Cerebellar cortex (tissue), 1 donor: ENCODE measurements around the gene AMOT.
A peak's percentile ranks its signal among the peaks of the same experiment; 100 is the strongest.

Source experiments
- DNase-seq: peaks from one replicate; pipeline ENCODE4 v3.0.0-alpha.2; 2015; ENCODE audit warnings: low spot score

Gene AMOT

DNA sequence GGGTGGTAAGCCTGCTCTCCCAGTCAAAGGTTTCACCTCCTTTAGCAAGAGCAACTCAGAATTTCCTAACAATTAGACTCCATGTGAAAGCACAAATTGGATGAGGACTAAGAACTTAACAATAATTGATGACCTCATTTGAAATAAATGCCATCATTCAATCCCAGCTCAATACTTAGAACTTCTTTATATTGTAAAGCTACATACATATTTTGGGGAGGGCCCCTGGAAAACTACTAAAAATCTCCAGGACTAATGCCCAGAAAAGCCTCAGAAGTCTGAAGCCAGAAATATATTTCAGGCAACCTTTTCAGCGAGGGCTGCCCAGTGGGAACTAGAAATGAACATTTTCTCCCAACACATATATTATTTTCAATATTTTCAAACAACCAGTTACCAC is 38.1 kb downstream of the AMOT start:
- DNase-seq, result no peak

DNA sequence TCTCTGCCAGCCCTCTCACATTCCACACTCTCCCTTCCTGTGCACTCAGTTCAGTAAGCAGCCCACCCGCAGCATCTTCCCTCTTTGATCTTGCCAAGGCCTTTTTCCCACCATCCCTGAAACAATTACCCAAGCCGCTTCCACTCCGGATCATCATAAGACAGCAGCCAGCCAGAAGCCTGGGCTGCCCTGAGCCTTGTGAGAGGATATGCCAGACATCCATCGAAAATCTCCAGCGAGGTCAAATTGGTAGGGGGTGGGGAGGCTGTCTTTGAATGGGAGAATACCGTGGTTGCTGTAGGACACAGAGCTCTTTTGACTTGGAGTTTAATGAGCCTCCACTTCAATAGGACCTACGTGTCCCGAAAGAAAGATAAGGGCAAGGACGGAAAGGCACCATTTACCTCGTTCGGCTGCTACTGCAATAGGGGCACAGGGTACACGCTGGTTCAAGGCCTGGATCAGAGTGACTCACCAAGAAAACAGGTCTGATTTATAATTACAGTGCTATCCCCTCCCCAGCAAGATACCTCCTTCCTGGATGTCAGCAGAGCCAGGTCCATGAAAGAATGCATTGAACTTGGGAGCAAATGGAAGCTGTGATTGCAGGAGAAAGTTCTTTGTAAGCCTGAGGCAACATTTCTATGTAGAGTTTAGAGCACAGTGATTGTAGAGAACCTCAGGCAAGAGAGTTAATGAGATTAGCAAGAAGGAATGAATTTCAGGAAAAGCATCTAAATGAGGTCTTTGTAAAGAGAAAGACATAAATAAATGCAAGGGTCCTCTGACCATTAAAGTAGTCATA is 39.5 kb downstream of the AMOT start:
- DNase-seq, result no peak

GRCh38 chrX:112799425-112799824 is 41.2 kb downstream of the AMOT start:
- DNase-seq, result no peak

DNA sequence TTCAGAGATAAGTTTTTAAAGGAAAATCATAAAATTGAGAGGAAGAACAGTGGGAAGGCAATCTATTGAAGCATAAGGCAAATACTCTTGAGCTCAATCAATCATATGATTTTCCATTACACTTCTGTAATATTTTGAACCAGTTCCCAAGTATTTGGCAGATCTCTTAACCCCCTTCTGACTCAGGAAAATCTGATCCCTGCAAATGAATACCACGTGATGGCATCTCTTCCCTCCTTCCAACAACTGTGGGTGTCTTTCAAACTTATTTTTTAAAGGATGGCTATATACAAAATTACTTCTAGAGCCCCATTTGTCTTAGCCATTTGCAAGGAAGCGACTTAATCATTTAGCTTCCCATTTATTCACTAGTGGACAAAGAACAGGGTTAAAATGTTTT is 41.9 kb downstream of the AMOT start:
- DNase-seq, result no peak

- no peak for DNase-seq
Measured at GRCh38 chrX:112789931-112790330, 50.7 kb downstream of the AMOT start.

GRCh38 chrX:112786076-112786475 is 54.6 kb downstream of the AMOT start:
- DNase-seq, result no peak

DNA sequence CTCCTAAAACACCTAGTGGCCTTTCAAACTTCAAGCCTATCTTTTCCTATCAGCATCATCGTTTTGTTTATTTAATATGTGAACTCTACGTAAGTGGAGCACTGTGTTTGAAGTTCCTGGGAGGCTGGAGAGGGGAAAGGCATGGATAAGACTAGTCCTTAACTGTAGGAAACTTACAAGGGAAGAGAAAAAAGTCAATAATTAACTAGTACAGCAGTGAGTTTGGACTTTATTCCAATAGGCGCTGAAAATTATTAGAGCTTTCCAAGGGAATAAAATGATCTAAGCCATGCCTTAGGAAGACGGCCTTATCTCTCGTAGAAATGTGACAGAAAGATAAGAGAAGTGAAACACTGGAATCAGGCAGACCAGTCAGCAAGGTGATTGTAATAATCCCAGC is 55.3 kb downstream of the AMOT start:
- no peak for DNase-seq

- peak; percentile 7 for DNase-seq
Measured at GRCh38 chrX:112784692-112785091, 55.9 kb downstream of the AMOT start.

DNA sequence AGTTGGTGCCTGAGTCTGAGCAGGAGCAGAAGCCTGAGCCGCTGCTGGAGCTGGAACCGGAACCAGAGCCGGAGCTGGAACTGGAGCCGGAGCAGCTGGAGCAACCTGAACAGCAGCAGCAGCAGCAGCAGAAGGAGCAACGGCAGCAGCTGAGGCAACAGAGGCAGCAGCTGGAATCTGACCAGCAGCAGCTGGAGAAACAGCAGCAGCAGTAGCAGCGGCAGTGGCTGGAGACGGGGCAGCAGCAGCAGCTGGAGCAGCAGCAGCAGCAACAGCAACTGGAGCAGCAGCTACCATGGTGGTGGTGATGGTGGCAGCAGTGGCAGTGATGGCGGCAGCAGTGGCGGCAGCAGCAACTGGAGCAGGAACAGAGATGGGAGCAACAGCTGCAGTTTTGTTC is 61.5 kb downstream of the AMOT start:
- no peak for DNase-seq

DNA sequence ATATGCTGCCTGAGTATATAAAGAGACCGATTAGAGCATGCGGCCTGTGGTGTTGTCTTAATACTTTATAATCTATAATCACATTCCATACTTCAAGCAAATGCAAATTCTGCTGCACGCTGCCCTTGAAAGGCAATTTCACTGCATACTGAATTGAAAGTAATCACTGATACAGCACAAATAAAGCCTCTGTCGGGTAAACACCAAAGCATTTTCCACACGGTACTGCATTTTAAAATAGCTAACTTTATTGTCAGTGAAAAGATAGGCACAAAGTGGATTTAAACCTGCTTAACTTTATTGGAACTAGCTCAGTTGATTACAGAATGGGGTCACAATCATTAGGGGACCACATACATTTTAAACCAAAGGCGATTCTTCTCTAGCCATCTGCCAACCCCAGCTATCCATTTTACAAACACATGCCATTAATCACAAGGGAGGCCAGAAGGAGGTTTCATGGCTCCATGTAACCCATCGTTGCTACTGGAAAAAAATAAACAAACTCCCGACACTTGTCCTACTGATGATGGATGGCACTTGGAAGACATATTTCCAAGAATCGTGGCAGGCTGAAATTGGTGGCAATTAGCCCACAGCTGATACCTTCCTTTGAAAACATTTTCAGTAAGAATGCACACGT is 65.9 kb downstream of the AMOT start:
- DNase-seq, result no peak

- DNase-seq, result no peak
Measured at GRCh38 chrX:112774142-112774541, 66.5 kb downstream of the AMOT start.

- no peak for DNase-seq
Measured at GRCh38 chrX:112769034-112769433, 71.6 kb downstream of the AMOT start.

DNA sequence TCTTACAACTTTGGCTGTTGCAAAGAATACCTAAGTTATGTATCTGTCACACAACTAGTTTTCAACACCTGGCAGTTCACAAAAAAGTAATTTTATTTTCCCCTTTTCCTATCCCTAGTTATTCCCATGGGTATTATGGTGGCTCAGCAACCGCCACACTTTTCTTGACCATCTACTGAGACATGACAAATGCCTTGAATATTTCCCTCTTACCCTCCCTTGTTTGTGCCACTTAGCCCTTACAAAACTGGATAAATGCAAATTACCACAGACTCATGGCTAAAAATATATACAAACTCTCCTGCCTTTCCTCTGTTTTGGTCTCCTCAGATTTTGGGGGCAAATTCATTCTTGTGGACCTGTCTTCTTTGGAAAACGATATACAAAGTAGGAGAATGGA is 72.1 kb downstream of the AMOT start:
- no peak for DNase-seq

DNA sequence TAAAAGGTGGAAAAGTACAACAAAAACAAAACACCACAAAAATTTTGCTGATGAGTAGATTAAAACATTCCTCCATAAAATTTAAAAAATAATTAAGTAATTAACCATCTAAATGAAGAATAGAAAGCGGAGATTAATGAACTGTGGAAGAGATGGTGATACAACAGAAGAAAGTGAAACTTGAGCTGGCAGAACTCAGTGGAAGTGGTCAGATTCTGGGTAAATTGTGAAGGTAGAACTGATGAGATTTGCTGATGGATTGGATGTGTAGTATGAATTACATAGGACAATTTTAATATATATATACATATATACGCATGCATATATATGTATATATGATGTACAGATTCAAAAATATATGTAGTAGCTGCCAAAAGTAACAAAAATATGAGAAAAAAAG is 73.9 kb downstream of the AMOT start:
- no peak for DNase-seq

- no peak for DNase-seq
Measured at GRCh38 chrX:112761242-112762207, 79.1 kb downstream of the AMOT start.

DNA sequence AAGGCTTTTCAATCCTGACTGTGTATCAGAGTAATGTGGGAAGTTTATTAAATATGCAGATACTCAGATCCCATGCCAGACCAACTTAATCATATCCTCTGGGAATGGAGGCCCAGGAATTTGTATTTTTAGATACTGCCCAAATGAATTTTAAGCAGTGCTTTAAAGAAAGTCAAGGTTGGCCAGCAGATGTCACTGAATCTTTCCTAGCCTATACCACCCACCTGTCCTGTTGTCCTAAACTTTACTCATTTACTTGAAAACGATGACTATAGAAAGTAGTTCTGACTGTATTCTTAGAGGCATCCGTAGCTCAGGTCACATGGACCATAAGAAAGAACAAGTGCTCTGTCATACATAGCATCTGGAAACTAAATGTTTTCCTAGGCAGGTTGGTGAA is 79.9 kb downstream of the AMOT start:
- DNase-seq, result no peak

- DNase-seq, result no peak
Measured at GRCh38 chrX:112759966-112760365, 80.7 kb downstream of the AMOT start.

DNA sequence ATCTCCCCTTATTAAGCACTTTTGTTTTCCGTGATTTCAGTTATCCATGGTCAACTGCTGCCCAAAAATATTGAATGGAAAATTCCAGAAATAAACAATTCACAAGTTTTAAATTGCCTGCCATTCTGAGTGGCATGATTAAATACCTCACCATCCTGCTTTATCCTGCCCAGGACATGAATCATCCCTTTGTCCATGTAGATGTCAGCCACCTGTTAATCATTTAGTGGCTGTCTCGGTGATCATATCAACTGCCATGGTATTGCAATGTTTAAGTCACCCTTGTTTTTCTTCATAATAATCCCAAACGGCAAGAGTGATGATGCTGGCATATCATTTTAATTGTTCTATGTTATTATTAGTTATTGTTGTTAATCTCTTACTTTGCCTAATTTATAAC is 81.1 kb downstream of the AMOT start:
- DNase-seq, result no peak

GRCh38 chrX:112757946-112758345 is 82.7 kb downstream of the AMOT start:
- DNase-seq, result no peak

- no peak for DNase-seq
Measured at GRCh38 chrX:112753116-112753515, 87.5 kb downstream of the AMOT start.

DNA sequence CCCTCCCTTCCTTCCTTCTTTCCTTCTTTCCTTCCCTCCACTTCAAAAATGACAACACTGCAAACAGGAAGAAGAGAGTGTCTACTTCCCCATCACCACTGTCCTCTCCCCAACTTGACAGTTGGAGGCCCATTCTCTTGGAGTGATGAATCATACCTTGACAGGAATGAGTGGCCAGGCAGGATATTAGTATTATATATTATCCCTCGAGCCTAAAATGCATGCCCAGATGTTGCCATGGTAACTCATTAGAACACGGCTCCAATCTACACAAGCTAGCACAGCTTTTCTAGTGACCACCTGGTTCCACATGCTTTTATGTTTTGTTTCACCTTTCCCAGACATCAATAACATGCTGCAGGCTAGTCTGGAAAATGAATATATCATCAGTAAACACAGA is 89.6 kb downstream of the AMOT start:
- no peak for DNase-seq

DNA sequence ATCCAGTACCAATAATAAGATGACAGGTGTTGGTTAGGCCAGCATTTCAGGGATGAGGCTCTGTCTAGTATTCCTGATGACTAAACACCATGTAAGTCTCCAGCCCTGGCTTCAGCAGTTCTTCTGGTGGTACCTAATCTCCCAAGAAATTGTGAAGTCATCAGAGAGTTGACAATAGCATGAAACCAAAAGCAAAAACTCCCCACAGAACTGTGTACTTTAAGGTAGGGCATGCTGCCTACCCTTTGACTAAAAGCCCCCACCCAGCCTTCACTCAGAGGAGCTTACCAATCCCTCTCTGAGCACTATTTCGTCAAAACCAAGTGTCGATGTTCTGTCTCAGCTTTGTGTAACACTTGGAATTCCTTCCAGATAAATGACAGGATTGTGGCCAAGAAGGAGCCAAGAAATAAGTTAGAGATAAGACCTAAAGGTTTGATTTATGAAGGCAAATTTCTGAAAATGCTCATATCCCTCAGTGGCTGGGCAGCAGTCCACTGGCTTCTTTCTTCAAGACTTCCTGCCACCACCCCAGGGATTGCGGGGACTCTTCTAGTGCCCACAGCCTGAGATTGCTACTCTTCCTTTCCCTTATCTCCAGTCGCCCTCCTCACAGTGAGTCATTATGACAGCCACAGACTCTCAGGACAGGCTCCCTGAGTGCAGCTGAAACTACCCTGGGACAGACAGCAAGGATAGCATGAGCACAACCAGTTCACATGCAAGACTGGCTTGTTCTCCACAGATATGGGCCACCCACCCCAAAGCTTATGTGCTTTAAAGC is 93.6 kb downstream of the AMOT start:
- DNase-seq, result no peak
